Thymus (tissue), 11 donors: ENCODE measurements around the gene PHEX. TPM values are rescaled to one million over a fixed set of nuclear protein-coding genes. Genes with fewer than 3 reads are reported as not detected.
"Not testable (repeated sequence)": the region's sequence is repeated elsewhere in the genome, so short reads cannot be mapped to it uniquely, and the experiment has no call there.

ENCODE experiments used
- DNase-seq, 9 donors: peaks; one replicate each; pipeline ENCODE4 v3.0.0-alpha.2; 2013; ENCODE audit warnings: low spot score in 9 of 9, low read depth in 6 of 9, missing footprints in 1 of 9
- H3K27ac ChIP-seq, 2 donors: one replicate each; pipeline ENCODE4 v1.5.1; 2013; ENCODE audit warnings: control low read depth in 1 of 2, low read depth in 1 of 2, low read length in 1 of 2, mild to moderate bottlenecking in 1 of 2, moderate library complexity in 1 of 2
- H3K27me3 ChIP-seq, 2 donors: one replicate each; pipeline ENCODE4 v1.5.1; 2013; ENCODE audit warnings: low read length in 1 of 2; ENCODE audit not compliant: control insufficient read depth in 2 of 2, insufficient read depth in 1 of 2
- H3K36me3 ChIP-seq, 2 donors: one replicate each; pipeline ENCODE4 v1.5.1; 2013; ENCODE audit warnings: low read length in 1 of 2, mild to moderate bottlenecking in 1 of 2, moderate library complexity in 1 of 2; ENCODE audit not compliant: control insufficient read depth in 2 of 2, insufficient read depth in 2 of 2
- H3K4me1 ChIP-seq, 2 donors: one replicate each; pipeline ENCODE4 v1.5.1; 2013; ENCODE audit warnings: low read length in 2 of 2; ENCODE audit not compliant: control insufficient read depth in 2 of 2, insufficient read depth in 2 of 2
- H3K4me3 ChIP-seq, 2 donors: one replicate each; pipeline ENCODE4 v1.5.1; 2013; ENCODE audit warnings: low read length in 2 of 2, control low read depth in 1 of 2, mild to moderate bottlenecking in 1 of 2
- H3K9me3 ChIP-seq, 2 donors: one replicate each; pipeline ENCODE4 v1.5.1; 2013; ENCODE audit warnings: low read length in 1 of 2, mild to moderate bottlenecking in 1 of 2; ENCODE audit not compliant: control insufficient read depth in 2 of 2, insufficient read depth in 1 of 2
- WGBS: extraction: QIAGEN DNeasy Blood & Tissue Kit; methylation state at CpG from one replicate; pipeline ENCODE4 v1.1.7; 2013; 5-methylcytosine and 5-hydroxymethylcytosine counted together
- polyA plus RNA-seq: library from polyadenylated mRNA; stranded (reverse); fragments of 200-250 nt; gene quantifications from one replicate; pipeline ENCODE4 v1.2.3, GENCODE V29; 2013
- total RNA-seq: library from RNA; stranded (reverse); fragments of 120-200 nt; gene quantifications from one replicate; pipeline ENCODE4 v1.2.4, GENCODE V29; 2013
- donor health status: healthy.

PHEX gene
- total and polyA plus RNA-seq, 2 donors: 0.66 TPM

DNA sequence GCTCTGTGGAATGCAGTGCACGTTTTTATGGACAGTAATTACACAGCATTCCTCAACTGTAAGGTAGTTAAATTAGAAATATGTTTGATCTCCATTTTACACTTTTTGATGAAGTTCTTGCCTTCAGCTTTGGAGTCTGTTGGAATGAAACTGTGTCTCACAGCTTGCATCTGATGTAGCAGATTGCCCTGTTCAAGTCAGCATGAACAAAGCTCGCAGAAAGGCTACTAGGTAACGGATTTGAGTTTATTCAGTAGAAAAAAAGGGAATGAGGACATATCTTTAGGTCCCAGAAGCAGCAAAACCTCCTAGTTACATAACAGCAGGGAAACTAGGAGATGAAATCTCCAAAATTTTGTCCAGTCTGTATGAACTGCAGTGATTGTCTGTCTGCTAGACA, 216.3 kb downstream of the PHEX start:
- 91% methylated on average over 3 of the region's 3 CpGs for WGBS

DNA sequence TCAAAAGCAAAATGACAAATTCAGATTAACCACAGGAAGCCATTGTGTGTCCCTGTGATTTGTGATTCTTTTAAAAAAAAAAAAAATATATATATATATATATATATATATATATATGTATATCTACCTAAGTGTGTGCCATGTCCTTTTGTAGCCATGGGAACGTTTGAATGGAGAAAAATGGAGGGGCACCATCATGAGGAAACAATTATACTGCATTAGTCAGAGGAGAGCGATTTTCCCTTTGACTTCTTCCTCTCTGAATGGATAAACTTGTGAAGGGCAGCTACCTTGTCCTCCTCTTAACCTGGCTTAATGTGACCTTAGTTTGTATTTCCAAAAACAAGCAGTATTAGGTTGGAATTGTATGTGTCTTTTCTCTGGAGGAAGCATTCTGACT, 217.2 kb downstream of the PHEX start:
- Histone ChIP-seq H3K36me3 (no peaks in the 10 kb centered on the region), H3K27ac (no peak overlapping the region), H3K27me3 (no peaks in the 10 kb centered on the region), H3K9me3 (no peaks in the 10 kb centered on the region), H3K4me3 (no peak overlapping the region), H3K4me1 (no peaks in the 10 kb centered on the region)
- DNase-seq: no peak
- WGBS: 87% methylated on average over 2 of the region's 2 CpGs

More for the DNA sequence above, 216.3 kb downstream of the PHEX start:
- Histone ChIP-seq H3K27ac (no peak overlapping the region), H3K36me3 (no peaks in the 10 kb centered on the region), H3K27me3 (no peaks in the 10 kb centered on the region), H3K4me3 (no peak overlapping the region), H3K9me3 (no peaks in the 10 kb centered on the region), H3K4me1 (no peaks in the 10 kb centered on the region)
- no peak for DNase-seq

DNA sequence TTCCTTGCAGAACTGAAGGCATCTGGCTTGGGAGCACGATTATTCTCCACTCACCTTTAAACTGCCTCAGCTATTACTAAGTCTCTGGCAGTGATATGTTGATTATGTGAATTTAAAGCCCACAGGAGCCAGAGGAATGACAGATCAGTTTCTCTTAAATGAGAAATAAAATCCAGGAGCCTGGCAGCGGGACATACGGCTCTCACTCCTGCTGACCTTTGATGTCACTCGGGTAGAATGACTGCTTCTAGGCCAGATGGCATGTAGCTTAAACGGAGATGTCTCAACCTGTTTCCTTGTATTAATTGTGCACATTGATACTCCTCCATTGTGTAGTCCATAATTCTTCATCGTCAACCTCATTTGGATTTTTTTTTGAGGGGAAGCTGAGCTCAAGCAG, 236.6 kb downstream of the PHEX start:
- Histone ChIP-seq H3K9me3 (no peaks in the 10 kb centered on the region), H3K4me3 (no peak overlapping the region), H3K27me3 (no peaks in the 10 kb centered on the region), H3K27ac (no peak overlapping the region), H3K4me1 (no peaks in the 10 kb centered on the region), H3K36me3 (no peaks in the 10 kb centered on the region)
- WGBS: 91% methylated on average over 6 of the region's 6 CpGs
- DNase-seq: no peak

DNA sequence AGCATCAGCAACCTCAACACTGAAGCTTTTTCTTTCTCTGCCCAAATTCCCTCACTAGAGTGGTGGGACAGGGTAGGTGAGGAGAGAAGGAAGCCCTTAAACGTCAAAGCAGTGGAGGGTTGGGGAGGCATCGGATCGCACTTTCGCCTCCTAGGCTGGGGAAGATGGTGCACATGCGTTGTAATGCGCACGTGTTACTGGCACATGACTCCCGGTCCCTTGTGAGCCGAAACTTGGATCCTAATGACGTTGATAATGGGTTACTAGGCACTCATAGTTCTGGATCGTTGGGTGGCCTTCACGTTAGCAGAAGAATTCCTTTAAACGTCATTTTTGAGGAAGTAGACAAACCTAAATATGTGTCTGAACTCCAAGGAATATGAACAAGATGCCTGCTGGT, 240.5 kb downstream of the PHEX start, which contains the start of gene CBLL2:
CBLL2 (plus strand) TSS at position 301 of the 400 bp plus-strand sequence; CDS start at position 380, 79 bp downstream.
- no peaks in the 10 kb centered on the region for H3K36me3 ChIP-seq
- no peaks in the 10 kb centered on the region for H3K27me3 ChIP-seq
- no peak for DNase-seq
- H3K27ac ChIP-seq: no peak within 1 kb of the TSS
- no peak within 1 kb of the TSS for H3K4me3 ChIP-seq
- 89% methylated on average over 13 of the region's 13 CpGs for whole genome bisulfite sequencing
- H3K9me3 ChIP-seq: no peaks in the 10 kb centered on the region
- no peaks in the 10 kb centered on the region for H3K4me1 ChIP-seq

DNA sequence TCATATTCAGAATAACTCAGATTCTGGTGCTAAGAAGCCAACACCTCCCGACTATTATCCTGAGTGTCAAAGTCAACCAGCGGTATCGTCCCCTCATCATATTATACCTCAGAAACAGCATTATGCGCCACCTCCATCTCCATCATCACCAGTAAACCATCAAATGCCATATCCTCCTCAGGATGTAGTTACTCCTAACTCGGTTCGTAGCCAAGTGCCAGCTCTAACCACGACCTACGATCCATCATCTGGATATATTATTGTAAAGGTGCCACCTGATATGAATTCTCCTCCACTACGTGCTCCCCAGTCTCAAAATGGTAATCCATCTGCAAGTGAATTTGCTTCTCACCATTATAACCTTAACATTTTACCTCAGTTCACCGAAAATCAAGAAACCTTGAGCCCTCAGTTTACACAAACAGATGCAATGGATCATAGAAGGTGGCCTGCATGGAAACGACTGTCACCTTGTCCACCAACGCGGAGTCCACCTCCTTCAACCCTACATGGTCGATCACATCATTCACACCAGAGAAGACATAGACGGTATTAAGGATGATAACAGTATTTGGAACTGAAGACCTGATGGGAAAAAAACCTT, 241.7 kb downstream of the PHEX start:
- Histone ChIP-seq H3K36me3 (no peaks in the 10 kb centered on the region), H3K27ac (no peak overlapping the region), H3K9me3 (no peaks in the 10 kb centered on the region), H3K4me3 (no peak overlapping the region), H3K4me1 (no peaks in the 10 kb centered on the region), H3K27me3 (no peaks in the 10 kb centered on the region)
- 95% methylated on average over 15 of the region's 15 CpGs for WGBS
- DNase-seq: no peak

DNA sequence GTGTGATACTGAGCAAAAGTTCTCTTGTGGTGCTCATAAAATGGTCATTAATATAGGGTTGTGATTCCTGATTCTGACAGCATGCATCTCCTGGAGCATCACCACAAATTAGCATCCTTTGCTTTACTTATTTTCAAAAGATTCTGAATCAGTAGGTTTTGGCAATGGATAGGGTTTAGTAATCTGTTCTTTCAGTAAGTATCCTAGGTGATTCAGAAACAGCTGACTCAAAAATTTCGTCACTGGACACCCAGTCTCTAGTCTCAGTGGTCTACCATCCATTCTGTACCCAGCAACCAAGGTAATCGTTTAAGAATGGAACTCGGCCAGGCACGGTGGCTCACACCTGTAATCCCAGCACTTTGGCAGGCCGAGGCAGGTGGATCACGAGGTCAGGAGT, 244.7 kb downstream of the PHEX start:
- H3K4me1 ChIP-seq: no peaks in the 10 kb centered on the region
- H3K4me3 ChIP-seq: no peak overlapping the region
- 92% methylated on average over 6 of the region's 6 CpGs for WGBS
- no peak for DNase-seq
- no peaks in the 10 kb centered on the region for H3K9me3 ChIP-seq
- no peak overlapping the region for H3K27ac ChIP-seq
- no peaks in the 10 kb centered on the region for H3K27me3 ChIP-seq
- H3K36me3 ChIP-seq: no peaks in the 10 kb centered on the region

DNA sequence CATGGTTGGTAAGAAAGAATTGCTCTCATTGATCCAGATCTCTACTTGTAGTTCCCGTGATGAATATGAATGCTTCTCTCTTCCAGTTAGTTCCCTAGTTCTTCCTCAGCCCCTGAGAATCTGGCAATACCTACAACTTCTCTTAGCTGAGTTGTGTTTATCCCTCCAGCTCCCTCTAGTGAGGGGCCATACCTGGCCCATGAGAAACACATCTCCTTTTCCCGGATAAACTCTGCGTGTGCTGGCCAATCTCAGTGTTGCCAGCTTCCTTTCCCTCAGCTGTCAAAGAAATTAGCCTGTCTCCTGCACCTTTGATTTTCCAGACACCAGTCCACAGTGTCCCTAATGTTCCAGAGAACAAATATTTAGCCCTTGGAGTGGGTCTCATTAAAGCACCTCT, 246.2 kb downstream of the PHEX start:
- 72% methylated on average over 3 of the region's 3 CpGs for WGBS
- no peak overlapping the region for H3K4me3 ChIP-seq

DNA sequence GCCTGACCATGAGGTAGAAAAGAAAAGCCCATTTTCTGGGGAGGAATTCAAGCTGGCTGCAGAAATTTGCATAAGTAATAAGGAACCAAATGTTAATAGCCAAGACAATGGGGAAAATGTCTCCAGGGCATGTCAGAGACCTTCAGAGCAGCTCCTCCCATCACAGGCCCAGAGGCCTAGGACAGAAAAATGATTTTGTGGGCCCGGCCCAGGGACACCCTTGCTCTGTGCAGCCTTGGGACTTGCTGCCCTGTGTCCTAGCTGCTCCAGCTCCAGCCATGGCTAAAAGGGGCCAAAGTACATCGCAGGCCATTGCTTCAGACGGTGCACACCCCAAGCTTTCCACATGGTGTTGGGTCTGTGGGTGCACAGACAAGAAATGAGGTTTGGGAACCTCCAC, 257.1 kb downstream of the PHEX start:
- H3K9me3 ChIP-seq, H3K27ac ChIP-seq, H3K4me1 ChIP-seq, H3K27me3 ChIP-seq, H3K36me3 ChIP-seq, H3K4me3 ChIP-seq, DNase-seq: not testable (repeated sequence)
- WGBS: 90% methylated on average over 3 of the region's 3 CpGs

More for the DNA sequence above, 246.2 kb downstream of the PHEX start:
- no peak for DNase-seq
- H3K9me3 ChIP-seq: no peaks in the 10 kb centered on the region
- H3K36me3 ChIP-seq: no peaks in the 10 kb centered on the region
- no peaks in the 10 kb centered on the region for H3K27me3 ChIP-seq
- H3K4me1 ChIP-seq: no peaks in the 10 kb centered on the region
- H3K27ac ChIP-seq: no peak overlapping the region

DNA sequence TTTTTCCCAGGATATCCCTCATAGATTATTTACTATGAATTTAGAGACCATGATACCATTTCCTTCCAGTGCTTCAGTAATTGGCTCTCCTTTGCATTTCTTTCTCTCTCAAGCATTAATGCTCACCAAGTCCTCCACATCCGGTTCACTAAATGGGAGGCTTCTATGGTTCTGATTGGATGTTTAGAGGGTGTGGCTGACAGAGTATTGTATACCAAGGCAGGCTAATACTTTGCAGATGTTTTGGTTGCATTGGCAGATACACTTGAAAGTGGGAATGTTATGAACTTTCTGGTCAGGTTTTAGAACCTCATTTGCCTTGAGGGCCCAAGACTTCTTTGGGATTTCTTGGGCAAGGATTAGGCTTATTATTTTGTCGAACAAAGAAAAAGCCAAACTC, 264.7 kb downstream of the PHEX start:
- H3K4me3 ChIP-seq: no peak overlapping the region
- no peaks in the 10 kb centered on the region for H3K4me1 ChIP-seq
- 92% methylated on average over 2 of the region's 2 CpGs for WGBS

More for the DNA sequence above, 264.7 kb downstream of the PHEX start:
- H3K27ac ChIP-seq: no peak overlapping the region
- H3K36me3 ChIP-seq: no peaks in the 10 kb centered on the region
- no peaks in the 10 kb centered on the region for H3K9me3 ChIP-seq
- no peaks in the 10 kb centered on the region for H3K27me3 ChIP-seq
- DNase-seq: no peak
